ENCODE results near the gene MYO3B.

DNA sequence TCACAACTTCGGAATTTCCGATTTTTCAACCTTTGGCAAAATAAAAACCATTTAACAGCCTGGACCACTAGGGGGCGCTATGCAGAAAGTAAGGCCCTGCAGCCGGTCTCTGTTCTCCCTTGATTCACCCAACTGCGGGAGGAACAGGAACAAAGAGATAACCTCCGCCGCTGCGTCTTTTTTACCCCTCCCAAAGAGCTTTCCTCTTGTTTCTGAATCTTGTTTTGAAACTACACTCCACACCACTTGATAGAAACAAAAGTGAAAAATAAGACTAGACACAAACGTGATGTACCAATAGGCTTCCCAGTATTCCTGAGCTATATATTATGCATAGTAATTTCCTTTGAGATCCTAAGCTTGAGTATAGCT lies 231.2 kb downstream of the MYO3B start:
- peak; percentile 99 for TF ChIP-seq CTCF (conservative IDR thresholded peaks at IDR 0.05; ENCODE audit: low read length)
- TF ChIP-seq EZH2phosphoT487 (IDR thresholded peaks at IDR 0.05; ENCODE audit: borderline replicate concordance, low read depth, low read length) = no peak
